GM19238 (cell line): ENCODE measurements around the gene PGGT1B.

ENCODE experiments used
- DNase-seq: peaks from one replicate; pipeline ENCODE4 v3.0.0; 2011; ENCODE audit warnings: low spot score; ENCODE audit not compliant: insufficient read length

Gene PGGT1B

DNA sequence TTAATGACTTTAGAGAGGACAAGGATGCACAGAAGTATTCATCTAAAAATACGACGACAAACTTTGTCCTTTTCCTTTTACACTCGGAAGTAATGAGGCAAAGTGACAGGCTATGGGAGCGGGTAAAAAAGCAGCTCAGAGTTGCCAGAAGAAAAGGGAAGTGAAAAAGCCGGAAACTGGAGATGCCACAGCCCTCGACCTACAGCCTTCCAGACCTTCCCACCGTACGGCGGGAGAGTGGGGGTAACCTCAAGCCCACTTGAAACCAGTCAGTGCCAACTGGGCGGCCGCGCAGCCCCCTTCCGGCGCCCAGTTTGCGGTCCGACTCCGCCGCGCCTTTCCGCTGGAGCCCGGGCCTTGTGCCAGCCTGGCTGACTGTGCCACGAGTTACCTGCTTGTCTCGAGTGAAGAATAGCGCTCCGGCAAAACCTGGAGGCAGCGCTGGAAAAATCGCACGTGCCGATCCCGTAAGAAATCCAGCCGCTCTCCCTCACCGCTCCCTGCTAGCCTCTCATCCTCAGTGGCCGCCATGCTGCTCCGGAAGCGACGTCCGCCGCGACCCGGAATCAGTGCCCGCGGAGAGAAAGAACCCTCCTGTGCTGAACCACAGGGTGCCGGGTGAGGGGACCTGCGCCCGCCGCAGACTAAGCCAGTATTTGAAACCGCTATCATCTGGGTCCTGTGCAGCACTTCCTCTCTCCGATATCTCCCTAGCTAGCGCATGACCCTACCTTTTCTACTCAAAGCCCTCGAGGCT is at the start of gene PGGT1B:
Gene PGGT1B, minus strand, starts transcription at position 557 of the 757 bp plus-strand sequence. Its CDS starts 26 bp downstream, at position 531.
- DNase-seq, result peak; percentile 54

DNA sequence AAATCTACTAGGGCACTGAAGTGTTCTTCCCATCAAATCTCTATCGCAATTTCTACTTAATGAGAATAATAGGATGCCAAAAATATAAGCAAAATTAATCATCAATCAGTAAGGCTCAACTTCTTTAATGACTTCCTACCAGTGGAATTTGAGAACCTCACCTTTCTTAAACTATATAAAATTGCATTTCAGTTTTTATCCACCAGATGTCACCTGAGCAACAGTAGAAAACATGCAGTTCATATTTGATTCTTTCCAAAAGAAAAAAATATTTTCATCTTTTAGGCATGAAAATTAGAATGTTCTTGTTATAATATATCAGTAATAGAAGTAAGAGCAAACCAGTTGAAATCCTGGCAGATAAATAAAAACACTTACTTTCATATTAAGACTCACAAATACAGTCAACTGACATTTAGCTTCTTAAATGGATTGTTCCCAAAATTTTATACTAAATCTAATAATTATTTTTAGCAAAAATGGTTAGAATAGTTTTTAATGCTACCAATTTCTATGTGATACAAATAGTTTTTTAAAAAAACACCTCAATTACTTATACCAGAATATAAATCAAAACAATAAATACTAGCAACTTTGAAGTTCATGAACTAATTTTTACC is 47.2 kb upstream of the PGGT1B start:
- DNase-seq, result no peak

DNA sequence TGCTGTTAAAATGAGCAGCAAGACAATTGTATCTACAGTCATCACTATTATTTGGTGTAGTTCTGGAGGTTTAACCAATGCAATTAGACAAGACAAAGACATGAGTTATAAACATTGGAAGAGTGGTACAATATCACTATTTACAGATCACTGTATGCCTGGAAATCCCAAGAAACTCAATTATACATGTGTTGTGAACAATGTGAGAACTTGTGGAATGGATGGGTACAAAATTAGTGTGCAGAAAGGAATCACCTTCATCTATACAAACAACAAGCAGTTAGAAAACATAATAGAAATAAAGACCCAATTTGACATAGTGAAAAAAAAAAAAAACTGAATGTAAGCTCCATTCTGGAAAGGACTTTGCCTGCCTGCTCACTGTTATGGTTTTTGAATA is 46.1 kb upstream of the PGGT1B start:
- DNase-seq, result no peak

DNA sequence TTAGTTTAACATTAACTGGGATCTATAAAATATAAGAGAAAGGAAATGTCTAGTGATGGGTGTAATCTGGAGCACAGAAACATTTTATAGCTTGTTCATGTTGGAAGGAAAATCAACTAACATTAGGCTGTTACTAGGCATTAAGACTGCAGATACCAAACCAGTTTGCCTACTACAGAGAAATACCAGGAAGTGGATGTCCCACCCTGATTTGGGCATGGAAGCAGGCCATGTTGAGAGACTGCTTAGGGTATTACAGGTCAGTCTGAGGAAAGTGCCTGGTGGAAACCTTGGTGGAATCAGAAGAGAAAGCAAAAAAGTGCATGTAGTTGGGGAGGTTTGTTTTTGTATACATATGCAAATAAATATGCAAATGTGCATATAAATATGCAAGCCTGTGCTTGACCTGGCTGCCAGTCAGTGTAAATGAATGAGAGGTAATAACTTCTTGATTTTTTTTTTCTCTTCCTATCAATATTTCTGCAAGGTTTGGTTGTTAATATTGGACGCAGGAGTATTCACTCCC is 43.4 kb upstream of the PGGT1B start:
- no peak for DNase-seq

DNA sequence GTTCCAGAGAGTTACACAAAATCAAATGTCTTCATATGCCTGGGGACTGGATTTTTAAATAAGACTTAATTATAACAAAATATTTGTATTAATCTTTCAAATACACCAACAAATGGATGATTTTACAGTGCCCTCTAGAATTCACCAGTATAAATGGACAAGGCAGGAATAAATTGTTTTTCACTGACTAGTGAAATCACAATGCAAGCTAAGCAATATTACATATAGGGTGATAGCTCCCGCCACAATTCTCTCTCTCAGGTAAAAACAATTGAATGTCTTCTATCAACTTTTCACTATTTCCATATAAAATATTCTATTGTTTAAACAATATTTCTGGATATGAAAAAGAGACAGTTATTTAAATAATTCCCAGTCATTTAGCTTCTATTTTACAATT is 41.8 kb upstream of the PGGT1B start:
- no peak for DNase-seq

DNA sequence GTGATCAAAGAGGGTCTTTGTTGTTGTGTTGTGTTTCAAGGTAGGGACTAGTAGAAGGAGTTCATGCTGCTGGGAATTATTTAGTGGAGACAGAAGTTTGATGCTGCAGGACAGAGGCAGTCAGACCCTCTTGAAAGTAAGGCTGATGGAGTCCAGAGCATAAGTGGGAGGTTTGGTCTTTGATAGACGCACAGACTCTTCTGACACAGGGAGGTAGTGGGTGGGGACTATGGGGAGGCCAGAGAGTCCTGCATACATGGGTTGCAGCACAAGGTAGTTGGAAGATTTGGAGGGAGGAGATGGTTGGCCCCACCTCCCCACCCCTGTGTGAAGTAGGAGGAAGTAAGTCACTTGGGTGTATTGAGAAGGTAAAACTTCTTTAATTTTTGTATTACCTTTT is 36.1 kb upstream of the PGGT1B start:
- DNase-seq, result no peak

DNA sequence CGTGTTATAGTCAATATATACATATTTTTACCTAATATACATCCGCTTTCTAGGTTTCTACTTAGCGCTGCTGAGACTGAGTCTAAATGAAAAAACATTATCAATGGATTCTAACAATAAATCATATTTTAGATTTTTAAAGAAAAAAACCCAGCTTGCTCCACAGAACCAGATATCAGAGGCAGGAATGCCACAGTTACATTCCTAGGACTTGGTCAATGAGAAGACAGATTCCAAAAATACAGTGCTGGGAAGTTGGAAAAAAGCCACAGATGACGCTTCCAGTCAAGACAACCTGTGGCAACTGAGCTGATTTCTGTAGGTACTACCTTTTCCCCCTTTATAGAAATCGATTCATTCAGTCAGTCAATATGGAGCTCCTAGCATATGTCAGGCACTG is 34.4 kb upstream of the PGGT1B start:
- no peak for DNase-seq

DNA sequence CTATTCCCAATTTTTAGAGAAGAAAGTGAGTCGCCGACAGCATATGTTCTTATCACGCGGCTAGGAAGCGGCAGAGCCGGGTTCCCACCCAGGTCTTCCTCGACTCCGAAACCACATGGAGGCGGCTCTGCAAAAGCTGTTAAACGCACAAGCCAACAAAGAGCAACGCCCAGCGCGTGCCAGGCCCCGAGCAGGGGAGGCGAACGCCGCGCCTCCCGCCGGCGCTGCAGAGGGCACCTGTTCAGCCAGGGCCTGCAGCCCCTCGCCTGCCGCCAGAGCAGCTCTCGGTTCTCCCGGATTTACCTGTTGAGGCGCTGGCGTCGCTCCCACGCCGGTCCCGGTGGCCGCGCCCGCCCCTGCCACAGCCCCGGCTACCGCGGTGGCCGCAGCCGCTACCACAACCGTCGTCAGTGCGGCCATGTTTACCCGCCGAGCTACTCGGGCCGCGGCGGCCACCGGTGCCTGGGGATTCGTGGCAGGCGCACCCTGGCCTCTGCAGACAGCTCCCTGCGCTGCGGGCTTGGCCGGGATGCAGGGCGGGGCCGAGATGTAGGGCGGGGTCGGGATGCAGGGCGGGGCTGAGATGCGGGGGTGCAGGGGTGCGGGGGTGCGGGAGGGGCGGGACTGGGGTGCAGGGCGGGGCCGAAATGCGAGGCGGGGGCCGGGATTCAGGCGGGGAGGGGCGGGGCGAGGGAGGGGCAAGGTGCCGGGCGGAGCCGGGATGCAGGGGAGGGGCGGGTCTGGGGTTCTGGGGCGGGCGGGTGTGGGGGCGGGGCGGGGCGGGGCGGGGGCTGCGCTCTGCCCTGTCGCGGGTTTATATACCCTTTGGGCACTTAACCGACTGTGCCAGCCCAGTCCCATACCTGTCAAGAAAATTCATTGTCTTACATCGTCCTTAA is 33.7 kb upstream of the PGGT1B start, which contains the start of gene CCDC112:
Gene CCDC112, minus strand, starts transcription at position 531 of the 899 bp plus-strand sequence. Its CDS starts 111 bp downstream, at position 420.
- DNase-seq, result peak; percentile 54

DNA sequence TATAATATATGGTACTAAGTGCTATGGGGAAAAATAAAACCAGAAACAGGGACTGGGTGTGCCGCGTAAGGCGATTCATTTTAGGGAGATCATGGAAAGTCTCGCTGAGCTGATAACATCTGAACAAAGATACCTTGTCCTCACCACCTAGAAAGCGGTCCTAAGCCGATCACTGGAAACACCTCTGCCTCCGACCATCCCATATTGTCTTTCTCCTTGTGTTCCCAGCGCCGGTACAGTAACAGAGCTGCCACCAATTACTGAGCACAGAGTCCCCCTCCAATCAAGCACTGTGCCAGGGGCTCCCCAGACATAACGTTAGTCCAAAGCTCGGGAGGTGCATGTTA is 33.1 kb upstream of the PGGT1B start:
- no peak for DNase-seq

DNA sequence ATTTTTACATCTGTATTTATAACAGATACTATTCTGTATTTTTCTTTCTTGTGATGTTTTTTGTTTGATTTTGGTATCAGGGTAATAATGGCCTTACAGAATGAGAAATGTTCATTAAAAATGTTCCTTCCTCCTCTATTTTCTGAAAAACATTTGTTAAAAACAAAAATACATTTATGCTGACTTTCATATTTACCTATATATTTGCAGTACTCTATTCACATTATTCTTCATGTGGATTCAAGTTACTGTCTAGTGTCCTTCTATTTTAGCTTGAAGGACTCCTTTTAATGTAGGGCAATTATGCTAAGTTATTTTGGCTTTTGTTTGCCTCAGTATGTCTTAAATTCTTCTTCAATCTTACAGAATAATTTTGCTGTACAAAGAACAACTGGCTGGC is 28.7 kb upstream of the PGGT1B start:
- DNase-seq, result no peak

DNA sequence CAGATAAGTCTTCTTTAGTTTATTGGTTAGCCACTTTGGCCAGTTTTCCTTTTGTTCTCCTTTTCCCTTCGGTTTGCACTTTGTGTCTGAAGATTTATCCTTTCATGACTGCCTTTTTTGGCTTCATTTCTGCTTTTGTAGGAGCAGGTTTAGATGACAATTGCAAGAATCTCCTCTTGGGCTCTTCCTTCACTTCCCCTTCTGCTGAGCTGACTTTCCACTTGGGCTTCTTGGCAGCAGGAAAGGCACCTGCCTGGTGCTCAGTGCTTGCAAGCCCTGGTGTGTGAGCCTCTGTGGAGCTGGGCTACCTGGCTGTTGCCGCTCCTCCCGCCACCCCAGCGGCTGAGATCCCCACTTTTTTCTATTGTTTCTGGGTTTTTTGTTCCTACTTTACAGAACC is 26.4 kb upstream of the PGGT1B start:
- no peak for DNase-seq

DNA sequence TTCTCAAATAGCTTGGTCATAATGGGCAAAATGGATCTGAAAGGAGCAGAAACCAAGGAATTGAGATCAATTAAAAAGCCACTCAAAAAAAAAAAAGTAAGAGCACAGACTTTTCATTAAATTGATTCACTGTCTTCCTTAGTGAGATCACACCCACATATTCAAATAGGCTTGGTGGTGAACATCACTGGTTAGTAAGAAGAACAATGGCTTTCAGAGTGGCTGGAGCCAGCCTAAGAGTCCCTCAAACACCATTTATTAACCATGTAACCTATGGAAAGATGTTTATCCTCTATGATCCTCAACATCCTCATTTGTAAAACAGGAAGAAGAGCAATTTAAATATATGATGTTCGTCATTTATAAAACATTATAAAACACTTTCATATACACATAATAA is 21.3 kb upstream of the PGGT1B start:
- DNase-seq, result no peak

DNA sequence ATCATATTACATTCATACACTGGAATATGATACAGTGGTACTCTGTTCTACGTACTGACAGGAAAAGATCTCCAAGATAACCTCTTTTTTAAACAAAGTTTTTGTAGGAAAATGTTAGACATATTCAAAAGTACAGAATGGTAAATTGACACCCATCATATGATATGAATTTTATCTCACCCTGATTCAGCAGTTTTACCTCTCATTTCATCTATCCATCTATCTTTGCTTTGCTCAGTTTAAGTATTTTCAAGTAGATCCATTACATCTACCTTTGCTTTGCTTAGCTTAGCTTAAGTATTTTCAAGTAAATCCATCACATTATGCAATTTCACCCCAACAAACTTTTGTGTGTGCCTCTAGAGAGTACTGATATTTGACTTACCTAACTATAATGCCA is 19.5 kb upstream of the PGGT1B start:
- DNase-seq, result no peak

DNA sequence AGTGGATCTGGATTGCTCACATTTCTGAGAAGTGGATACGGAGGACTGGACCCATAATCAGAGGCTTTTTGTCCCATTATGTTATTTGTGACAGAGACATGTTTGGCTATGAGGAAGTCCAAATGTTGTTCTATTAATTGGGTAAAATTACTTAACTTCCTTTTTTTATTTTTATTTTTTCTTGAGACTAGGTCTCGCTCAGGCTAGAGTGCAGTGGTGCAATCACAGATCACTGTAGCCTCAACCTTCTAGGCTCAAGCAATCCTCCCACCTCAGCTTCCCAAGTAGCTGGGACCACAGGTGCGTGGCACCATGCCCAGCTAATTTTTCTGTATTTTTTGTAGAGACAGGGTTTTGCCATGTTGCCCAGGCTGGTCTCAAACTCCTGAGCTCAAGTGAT is 11.9 kb upstream of the PGGT1B start:
- DNase-seq, result no peak

DNA sequence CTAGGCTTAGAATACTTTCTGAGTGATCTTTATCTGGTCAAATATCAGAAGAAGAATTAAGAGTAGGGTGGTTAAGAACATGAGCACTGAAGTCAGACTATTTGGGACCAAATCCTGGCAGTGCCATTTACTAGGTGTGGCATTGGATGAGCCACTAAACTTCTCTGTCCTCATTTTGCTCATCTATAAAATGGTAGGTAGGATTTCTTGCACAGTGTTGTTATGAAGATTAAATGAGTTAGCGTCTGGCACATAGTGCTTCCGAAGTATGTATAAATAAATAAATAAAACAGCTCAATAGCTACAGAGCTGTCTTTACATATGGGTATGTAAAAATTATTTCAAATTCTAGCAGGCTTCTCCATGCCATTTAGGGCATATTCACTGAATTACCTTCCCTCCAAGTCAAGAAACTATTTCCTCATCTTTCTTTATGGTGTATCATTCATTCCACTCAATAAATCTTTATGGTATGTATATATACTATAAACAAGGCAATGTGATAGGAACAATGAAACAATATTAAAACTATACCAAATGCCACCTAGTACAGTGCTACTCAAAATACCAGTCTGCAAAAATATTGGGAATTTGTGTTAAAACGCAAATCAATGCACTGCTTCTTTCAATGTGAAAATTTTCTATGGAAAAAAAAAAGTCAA is 9.8 kb upstream of the PGGT1B start:
- DNase-seq, result no peak

DNA sequence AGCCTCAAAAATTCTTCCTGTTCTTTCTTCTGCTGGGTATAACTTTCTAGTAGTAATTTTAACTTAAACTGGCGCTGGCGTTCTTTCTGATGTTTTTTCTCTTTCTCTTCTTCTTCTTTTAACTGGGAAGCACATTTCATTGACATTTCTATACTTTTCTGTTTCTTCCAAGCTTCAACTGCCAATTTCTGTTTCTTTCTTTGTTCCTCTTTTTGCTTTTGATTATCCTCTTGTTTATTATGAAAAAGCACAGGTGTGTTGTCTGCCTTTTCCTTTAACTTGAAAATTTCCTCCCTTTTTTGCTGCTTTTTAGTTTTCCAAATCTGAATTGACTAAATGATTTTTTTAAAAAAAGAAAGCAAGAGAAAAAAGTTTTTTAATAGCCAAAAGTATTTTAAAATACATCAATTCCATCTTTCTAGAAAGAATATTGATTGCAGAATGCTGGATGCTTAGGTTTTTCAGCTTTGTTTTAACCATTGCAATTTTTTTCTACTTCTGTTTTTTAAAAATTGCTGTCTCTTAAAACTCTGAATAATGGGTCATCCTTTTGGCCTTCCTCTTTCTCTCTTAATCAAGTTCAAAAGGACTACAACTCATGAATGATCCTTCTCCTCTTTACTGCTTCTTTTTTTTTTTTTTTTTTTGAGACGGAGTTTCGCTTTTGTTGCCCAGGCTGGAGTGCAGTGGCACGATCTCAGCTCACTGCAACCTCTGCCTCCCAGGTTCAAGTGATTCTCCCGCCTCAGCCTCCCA is 8.8 kb upstream of the PGGT1B start:
- no peak for DNase-seq

DNA sequence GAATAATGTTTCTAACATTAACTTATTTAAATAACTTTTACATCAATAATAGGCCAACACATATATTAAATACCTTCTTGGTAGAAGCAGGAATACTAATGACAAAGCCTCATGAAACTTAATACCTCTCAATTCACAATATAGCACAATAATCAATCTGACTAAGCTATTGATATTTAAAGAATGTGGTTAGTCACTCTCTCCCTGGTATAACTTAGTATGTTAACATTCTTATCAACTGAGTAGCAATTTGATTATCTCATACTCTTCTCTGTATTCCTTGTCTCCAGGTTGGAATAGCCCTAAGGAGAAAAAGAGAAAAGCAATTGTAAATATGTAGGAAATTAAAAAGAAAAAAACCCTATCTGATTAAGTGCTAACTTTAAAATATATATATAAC is 4.9 kb upstream of the PGGT1B start:
- no peak for DNase-seq

DNA sequence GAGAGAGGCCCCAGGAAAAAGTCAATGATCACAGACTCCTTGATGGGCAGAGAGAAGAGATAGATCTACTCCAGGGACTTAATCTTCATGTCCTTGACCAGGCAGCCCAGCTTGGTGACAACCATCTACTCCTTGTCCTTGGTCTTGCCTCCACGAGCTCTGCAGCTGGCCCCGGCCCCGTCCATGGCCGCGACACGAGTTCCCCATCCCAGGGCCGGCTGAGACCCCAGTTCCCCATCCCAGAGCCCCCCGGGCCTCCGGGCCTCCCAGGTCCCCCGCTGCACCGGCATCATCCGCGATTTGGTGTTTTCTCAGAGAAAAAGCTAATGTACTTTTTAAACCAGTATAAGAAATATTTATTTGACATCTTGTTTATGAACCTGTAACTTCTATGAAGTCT is 2.5 kb upstream of the PGGT1B start:
- DNase-seq, result no peak

DNA sequence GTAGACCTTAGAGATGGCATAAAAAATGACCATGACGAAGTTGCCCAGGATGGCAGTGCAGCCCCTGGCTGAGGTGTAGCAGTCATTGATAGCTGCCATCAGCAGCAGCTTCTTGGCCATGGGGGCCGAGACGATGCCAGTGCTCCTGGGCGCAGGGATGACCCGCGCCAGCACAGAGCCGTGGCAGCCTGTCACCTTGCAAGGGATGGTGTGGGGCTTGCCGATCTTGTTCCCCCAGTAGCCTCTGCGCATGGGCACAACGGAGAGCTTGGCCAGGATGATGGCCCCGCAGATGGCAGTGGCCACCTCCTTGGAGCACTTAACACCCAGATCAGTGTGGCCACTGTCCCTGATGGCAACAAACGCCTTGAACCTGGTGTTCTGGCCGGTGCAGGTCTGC is 2.1 kb upstream of the PGGT1B start:
- DNase-seq, result no peak

DNA sequence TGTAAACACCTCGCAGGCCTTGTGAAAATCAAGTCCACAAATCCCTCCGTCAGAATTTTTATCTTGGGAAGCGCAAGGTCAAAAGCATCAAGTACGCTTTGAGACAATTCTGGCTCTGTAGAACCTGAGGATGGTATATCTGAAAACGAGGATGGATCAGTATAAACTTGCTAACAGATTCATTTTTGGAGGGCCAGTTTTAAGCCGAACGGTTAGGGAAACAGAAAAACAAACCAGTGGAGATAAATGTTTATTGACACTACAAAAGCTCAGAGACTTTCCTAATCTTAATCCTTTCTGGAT is 352 bp upstream of the PGGT1B start:
- no peak for DNase-seq

DNA sequence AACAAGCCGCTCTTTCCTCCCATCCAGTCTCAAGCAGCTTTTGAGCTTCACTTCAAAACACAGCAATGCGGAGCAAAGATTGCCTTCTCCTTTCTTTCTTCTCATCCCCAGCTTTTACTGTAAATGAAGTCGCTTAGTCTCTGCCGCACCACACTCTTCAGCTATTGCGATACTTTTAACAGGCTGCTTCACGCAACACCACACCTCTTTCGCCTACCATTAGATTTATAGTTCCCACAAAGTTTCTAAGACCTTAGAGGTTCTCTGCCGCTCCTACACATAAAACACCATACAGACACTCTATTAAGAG is 711 bp downstream of the PGGT1B start:
- DNase-seq, result no peak
